GM12878 (cell line): ENCODE results near the gene TACSTD2. TPM values are rescaled to one million over a fixed set of nuclear protein-coding genes. Genes with fewer than 3 reads are reported as not detected.

Experiments used
- ATAC-seq: fragments of 200-7000 bp; cut with Tn5 transposase; 3 replicates; pipeline ENCODE4 v1.9.1; 2020; ENCODE audit warnings: mild to moderate bottlenecking, moderate library complexity
- BruUV-seq: library from RNA; stranded (reverse); fragments of 400-500 nt; replicated peaks from 2 replicates; lab custom pipeline; 2021; lab: Mats Ljungman, UMichigan
- CTCF ChIA-PET: fragments of 300-600 bp; sonication (Branson Sonifier 250); formaldehyde crosslinking; extraction: SDS; loops from one replicate; lab custom pipeline; 2021; ENCODE audit warnings: inconsistent platforms; lab: Yijun Ruan, JAX
- POLR2A ChIA-PET: fragments of 350-600 bp; formaldehyde crosslinking; extraction: SDS; loops from one replicate; lab custom pipeline; 2021; ENCODE audit warnings: inconsistent platforms; lab: Charles Lee
- RAD21 ChIA-PET: fragments of 300-600 bp; sonication (Branson Sonifier 250); formaldehyde crosslinking; loops from one replicate; lab custom pipeline; 2023; ENCODE audit warnings: antibody characterized with exemption; ENCODE audit not compliant: unreplicated experiment; lab: Charles Lee
- SMC1A ChIA-PET: fragments of 300-600 bp; sonication (Branson Sonifier 250); formaldehyde crosslinking; loops from one replicate; lab custom pipeline; 2023; ENCODE audit not compliant: unreplicated experiment, uncharacterized antibody; lab: Charles Lee
- DNase-seq: peaks from one replicate; pipeline ENCODE4 v3.0.0-alpha.2; 2011; ENCODE audit warnings: low read depth, low spot score
- FAIRE-seq: peaks from 3 replicates; lab custom pipeline; 2011; peaks lifted over from hg19 to GRCh38; lab: Jason Lieb, UNC
- H2AFZ ChIP-seq: 2 replicates; pipeline ENCODE4 v1.6.0; 2011; ENCODE audit warnings: low read depth, low read length, control low read depth; ENCODE audit not compliant: control insufficient read depth
- H3K27ac ChIP-seq: 2 replicates; pipeline ENCODE4 v1.5.1; 2011; ENCODE audit warnings: control low read depth; ENCODE audit not compliant: control insufficient read depth, insufficient read depth
- H3K27me3 ChIP-seq, 2 experiments: replicated peaks in 1 of 2; 2 replicates each; pipeline versions ENCODE4 v1.6.0 to v1.6.1; 2011; ENCODE audit warnings: low read length in 1 of 2; ENCODE audit not compliant: control insufficient read depth in 2 of 2, insufficient read depth in 2 of 2
- H3K36me3 ChIP-seq, 2 experiments: 2 replicates each; pipeline ENCODE4 v1.5.1; 2011; ENCODE audit warnings: low read length in 1 of 2; ENCODE audit not compliant: control insufficient read depth in 2 of 2, insufficient read depth in 2 of 2
- H3K4me1 ChIP-seq: 2 replicates; pipeline ENCODE4 v1.6.1; 2011; ENCODE audit warnings: mild to moderate bottlenecking, low read length, moderate library complexity, mixed read lengths; ENCODE audit not compliant: control insufficient read depth, insufficient read depth
- H3K4me2 ChIP-seq: 2 replicates; pipeline ENCODE4 v1.6.0; 2011; ENCODE audit warnings: control low read depth; ENCODE audit not compliant: control insufficient read depth, insufficient read depth
- H3K4me3 ChIP-seq: fragments of 200-600 bp; sonication (generic); 2 replicates; pipeline ENCODE4 v1.5.1; 2016
- H3K79me2 ChIP-seq: 2 replicates; pipeline ENCODE4 v1.6.0; 2011; ENCODE audit warnings: low read length; ENCODE audit not compliant: control insufficient read depth, insufficient read depth
- H3K9ac ChIP-seq: 2 replicates; pipeline ENCODE4 v1.8.0; 2011; ENCODE audit warnings: low read length, control low read depth, mixed read lengths; ENCODE audit not compliant: control insufficient read depth, insufficient read depth
- H3K9me3 ChIP-seq: replicated peaks from 3 replicates; pipeline ENCODE4 v1.5.1; 2011; ENCODE audit warnings: mild to moderate bottlenecking, low read length; ENCODE audit not compliant: control insufficient read depth, insufficient read depth
- H4K20me1 ChIP-seq: 2 replicates; pipeline ENCODE4 v1.6.0; 2011; ENCODE audit not compliant: control insufficient read depth, insufficient read depth
- E2F4 ChIP-seq: IDR thresholded peaks from 2 replicates; pipeline ENCODE4 v1.6.1; 2012; ENCODE audit warnings: low read depth, low read length, improper control_type of control experiment
- EED ChIP-seq: sonication (generic); IDR thresholded peaks from 2 replicates; pipeline ENCODE4 v1.6.1; 2016; ENCODE audit warnings: antibody characterized with exemption, low read depth
- ETV6 ChIP-seq, 2 experiments: fragments of 450-650 bp in 1 of 2; IDR thresholded peaks in 1 of 2; conservative IDR thresholded peaks in 1 of 2; 2 replicates each; pipeline ENCODE4 v1.6.1; 2014; ENCODE audit warnings: antibody characterized with exemption in 1 of 2, borderline replicate concordance in 1 of 2, low read depth in 1 of 2, mild to moderate bottlenecking in 1 of 2, moderate library complexity in 1 of 2
- PRDM15 ChIP-seq: fragments of 450-650 bp; formaldehyde crosslinking; IDR thresholded peaks from 2 replicates; pipeline ENCODE4 v1.4.0; 2020; ENCODE audit warnings: mild to moderate bottlenecking, moderate library complexity
- WGBS: methylation state at CpG from one replicate; pipeline ENCODE4 v1.1.6; 2016; ENCODE audit warnings: low lambda C conversion rate; ENCODE audit not compliant: insufficient replicate concordance, insufficient coverage; ENCODE audit errors: missing lambda C conversion rate; 5-methylcytosine and 5-hydroxymethylcytosine counted together
- in situ Hi-C: fragments of 300-500 bp; cut with MboI; formaldehyde crosslinking; loops from 9 replicates; pipeline ENCODE4 v1.14.3; 2018; ENCODE audit warnings: mixed read lengths
- intact Hi-C: fragments of 100-400 bp; cut with micrococcal nuclease; formaldehyde crosslinking; loops from one replicate; pipeline ENCODE4 v1.14.2; 2022; ENCODE audit not compliant: unreplicated experiment
- polyA plus RNA-seq, 11 experiments: library from polyadenylated mRNA; depleted of rRNA in 4 of 11; unstranded in 6 of 11; stranded (reverse) in 5 of 11; fragments of >200 nt; fragmentation: Nextera tagmentation in 4 of 11; fragmentation: Illumina TruSeq in 1 of 11; extraction: Ambion mirVana in 4 of 11; extraction: Trizol in 1 of 11; gene quantifications; 1 replicate in 1 of 11; 2 replicates in 10 of 11; pipeline versions ENCODE4 v1.2.1 to v1.2.3, GENCODE V29; 2011 to 2016; ENCODE audit warnings: inconsistent platforms in 2 of 11, missing spikeins in 2 of 11, low read depth in 1 of 11
- total RNA-seq, 4 experiments: library from RNA; depleted of rRNA in 3 of 4; stranded (reverse); fragments of >200 nt in 3 of 4; fragmentation: Illumina TruSeq in 1 of 4; extraction: Trizol in 1 of 4; gene quantifications; 2 replicates each; pipeline versions ENCODE4 v1.2.1 to v1.2.3, GENCODE V29; 2013 to 2021

TACSTD2 gene
- total and polyA plus RNA-seq, 10 of the 15 experiments (the other 5 are each of a cell fraction or from before 2014, with no cell fraction given): 0.56 to 9.4 (median 3.7) TPM

- no peak for TF ChIP-seq PRDM15 (CRISPR knock-in tag)
These were observed 42.4 kb upstream of the TACSTD2 start (continued) for GRCh38 chr1:58619286-58620054.

GRCh38 chr1:58618303-58618702 lies 41.3 kb upstream of the TACSTD2 start:
- SMC1A ChIA-PET: no interaction called here
- Histone ChIP-seq H3K27ac (no peak overlapping the region), H3K27me3 (no peaks in the 10 kb centered on the region), H3K4me3 (no peak overlapping the region), H3K36me3 (no peaks in the 10 kb centered on the region), H3K4me2 (no peak overlapping the region), H3K9me3 (no peaks in the 10 kb centered on the region), H2AFZ (no peak overlapping the region), H3K9ac (no peak overlapping the region), H3K4me1 (no peaks in the 10 kb centered on the region), H4K20me1 (no peaks in the 10 kb centered on the region)
- ATAC-seq (peak; percentile 55), FAIRE-seq (no peak)
- RAD21 ChIA-PET: no interaction called here
- intact Hi-C loops: no loop called here
- POLR2A ChIA-PET: no interaction called here
- BruUV-seq: no TSS peak
- TF ChIP-seq EED (peak; percentile 72), E2F4 (no peak), ETV6 (conservative IDR thresholded peaks at IDR 0.05 in 1 of 2, IDR thresholded peaks at IDR 0.05 in 1 of 2; ENCODE audit: borderline replicate concordance in 1 of 2, low read depth in 1 of 2) (0 out of 4 replicates have a peak, but pooled peaks of 1 of the 2 experiments have one; percentile 36)
- TF ChIP-seq, all 136 proteins: peak for 2
- H3K79me2 ChIP-seq: no peaks in the 10 kb centered on the region
- WGBS: 29% methylated on average over 2 of the region's 2 CpGs
- no peak for DNase-seq
- CTCF ChIA-PET: interaction anchor here (1.3 kb wide), 1 partner anchor 103 kb away, joined by 7 read pairs; no protein-coding TSS in a partner anchor
- in situ Hi-C loops: no loop called here
